Chondrocyte (in vitro differentiated cells): ENCODE measurements around the gene MPST. TPM values are rescaled to one million over a fixed set of nuclear protein-coding genes. Genes with fewer than 3 reads are reported as not detected.

Experiments used
- DNase-seq: peaks from one replicate; pipeline ENCODE4 v3.0.0; 2021; ENCODE audit warnings: mixed read lengths, low spot score
- H3K27ac Mint-ChIP-seq: one replicate; pipeline ENCODE4 v1.8.0; 2021; ENCODE audit warnings: mild to moderate bottlenecking, moderate library complexity, mixed read lengths; ENCODE audit not compliant: unreplicated experiment
- H3K27me3 Mint-ChIP-seq: 2 replicates; pipeline ENCODE4 v1.8.0; 2021; ENCODE audit warnings: low read depth, mixed read lengths
- H3K36me3 Mint-ChIP-seq: 2 replicates; pipeline ENCODE4 v1.8.0; 2021; ENCODE audit warnings: low read depth, mixed read lengths
- H3K4me1 Mint-ChIP-seq: 2 replicates; pipeline ENCODE4 v1.8.0; 2021; ENCODE audit warnings: low read depth, mild to moderate bottlenecking, mixed read lengths
- H3K4me3 Mint-ChIP-seq: one replicate; pipeline ENCODE4 v1.8.0; 2021; ENCODE audit warnings: mild to moderate bottlenecking, moderate library complexity, mixed read lengths; ENCODE audit not compliant: unreplicated experiment
- H3K9me3 Mint-ChIP-seq: 2 replicates; pipeline ENCODE4 v1.8.0; 2021; ENCODE audit warnings: low read depth, mixed read lengths
- CTCF ChIP-seq: fragments of 200-600 bp; sonication (generic); IDR thresholded peaks from 2 replicates; pipeline ENCODE4 v1.5.0; 2021; ENCODE audit warnings: antibody characterized with exemption, mild to moderate bottlenecking, moderate library complexity
- total RNA-seq: library from RNA; stranded (reverse); gene quantifications from 3 replicates; pipeline ENCODE4 v1.2.1, GENCODE V29; 2021

MPST gene
- total RNA-seq, 1 donor from 2014 or later, result 71.4 TPM

GRCh38 chr22:37053310-37054055, 33.9 kb downstream of the MPST start:
- no peak overlapping the region for H3K4me3 Mint-ChIP-seq
- DNase-seq, result no peak
- peaks cover 12% of the 10 kb centered on the region for H3K4me1 Mint-ChIP-seq
- peaks cover 12% of the 10 kb centered on the region for H3K36me3 Mint-ChIP-seq
- TF ChIP-seq CTCF, result no peak
- H3K9me3 Mint-ChIP-seq, result no peaks in the 10 kb centered on the region
- no peak overlapping the region for H3K27ac Mint-ChIP-seq
- no peaks in the 10 kb centered on the region for H3K27me3 Mint-ChIP-seq

GRCh38 chr22:37054056-37054395, 34.5 kb downstream of the MPST start:
- no peaks in the 10 kb centered on the region for H3K27me3 Mint-ChIP-seq
- TF ChIP-seq CTCF, result no peak
- H3K36me3 Mint-ChIP-seq, result peaks cover 12% of the 10 kb centered on the region
- H3K4me3 Mint-ChIP-seq, result no peak overlapping the region
- no peak for DNase-seq
- peaks cover 12% of the 10 kb centered on the region for H3K4me1 Mint-ChIP-seq
- H3K9me3 Mint-ChIP-seq, result no peaks in the 10 kb centered on the region
- no peak overlapping the region for H3K27ac Mint-ChIP-seq

GRCh38 chr22:37054600-37055365, 35.2 kb downstream of the MPST start:
- DNase-seq, result no peak
- no peak for TF ChIP-seq CTCF
- Mint-ChIP-seq H3K4me1 (peaks cover 12% of the 10 kb centered on the region), H3K4me3 (no peak overlapping the region), H3K9me3 (no peaks in the 10 kb centered on the region), H3K27ac (no peak overlapping the region), H3K27me3 (no peaks in the 10 kb centered on the region), H3K36me3 (peaks cover 12% of the 10 kb centered on the region)

- H3K9me3 Mint-ChIP-seq, result no peaks in the 10 kb centered on the region
- no peaks in the 10 kb centered on the region for H3K27me3 Mint-ChIP-seq
- no peak overlapping the region for H3K4me3 Mint-ChIP-seq
- H3K36me3 Mint-ChIP-seq, result peaks cover 15% of the 10 kb centered on the region
- no peak for TF ChIP-seq CTCF
- H3K27ac Mint-ChIP-seq, result no peak overlapping the region
- H3K4me1 Mint-ChIP-seq, result peaks cover 12% of the 10 kb centered on the region
- no peak for DNase-seq
These were observed 36.7 kb downstream of the MPST start for GRCh38 chr22:37056246-37056645.

GRCh38 chr22:37057226-37057625, 37.7 kb downstream of the MPST start:
- DNase-seq, result no peak
- no peak overlapping the region for H3K4me3 Mint-ChIP-seq
- H3K9me3 Mint-ChIP-seq, result no peaks in the 10 kb centered on the region
- H3K27me3 Mint-ChIP-seq, result no peaks in the 10 kb centered on the region
- no peak for TF ChIP-seq CTCF
- no peak overlapping the region for H3K27ac Mint-ChIP-seq
- peaks cover 15% of the 10 kb centered on the region for H3K36me3 Mint-ChIP-seq
- H3K4me1 Mint-ChIP-seq, result peaks cover 10% of the 10 kb centered on the region
